GM12872 (cell line): ENCODE measurements around the gene ZKSCAN4.

Source experiments
- TF ChIP-seq, protein P1 (sequence below): IDR thresholded peaks from 3 replicates; pipeline ENCODE4 v1.5.1; 2011; ENCODE audit warnings: low read depth, mild to moderate bottlenecking, low read length, moderate library complexity; ENCODE audit not compliant: insufficient read depth

The ZKSCAN4 gene

DNA sequence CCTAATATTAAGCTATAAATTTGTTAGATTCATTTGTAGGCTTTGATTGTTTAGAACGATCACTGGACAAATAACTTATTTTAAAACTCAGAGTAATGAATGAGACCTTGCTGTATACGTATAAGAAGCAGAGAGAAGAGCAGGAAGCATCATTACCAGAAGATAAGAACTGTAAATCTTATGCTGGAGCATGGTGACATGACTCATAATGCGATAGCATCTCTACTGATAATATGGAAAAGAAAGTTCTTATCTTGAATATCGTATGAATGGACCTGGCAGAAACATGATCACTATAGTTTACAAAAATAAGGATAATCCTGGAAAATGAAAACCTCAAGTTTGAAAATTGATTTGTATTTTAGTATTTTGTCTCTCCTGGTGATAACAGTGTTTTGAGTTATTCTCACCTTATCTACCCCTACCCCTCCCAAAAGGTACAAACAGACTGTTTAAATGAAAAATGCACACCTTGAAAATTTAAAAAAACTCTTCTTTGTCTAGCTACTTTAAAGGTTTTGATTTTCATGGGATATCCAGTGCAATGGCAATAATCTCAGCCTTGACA, 12.8 kb upstream of the ZKSCAN4 start:
- TF ChIP-seq, protein P1, sequence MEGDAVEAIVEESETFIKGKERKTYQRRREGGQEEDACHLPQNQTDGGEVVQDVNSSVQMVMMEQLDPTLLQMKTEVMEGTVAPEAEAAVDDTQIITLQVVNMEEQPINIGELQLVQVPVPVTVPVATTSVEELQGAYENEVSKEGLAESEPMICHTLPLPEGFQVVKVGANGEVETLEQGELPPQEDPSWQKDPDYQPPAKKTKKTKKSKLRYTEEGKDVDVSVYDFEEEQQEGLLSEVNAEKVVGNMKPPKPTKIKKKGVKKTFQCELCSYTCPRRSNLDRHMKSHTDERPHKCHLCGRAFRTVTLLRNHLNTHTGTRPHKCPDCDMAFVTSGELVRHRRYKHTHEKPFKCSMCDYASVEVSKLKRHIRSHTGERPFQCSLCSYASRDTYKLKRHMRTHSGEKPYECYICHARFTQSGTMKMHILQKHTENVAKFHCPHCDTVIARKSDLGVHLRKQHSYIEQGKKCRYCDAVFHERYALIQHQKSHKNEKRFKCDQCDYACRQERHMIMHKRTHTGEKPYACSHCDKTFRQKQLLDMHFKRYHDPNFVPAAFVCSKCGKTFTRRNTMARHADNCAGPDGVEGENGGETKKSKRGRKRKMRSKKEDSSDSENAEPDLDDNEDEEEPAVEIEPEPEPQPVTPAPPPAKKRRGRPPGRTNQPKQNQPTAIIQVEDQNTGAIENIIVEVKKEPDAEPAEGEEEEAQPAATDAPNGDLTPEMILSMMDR, result no peak

GRCh38 chr6:28263922-28264321, 11.9 kb upstream of the ZKSCAN4 start:
- TF ChIP-seq, protein P1, result no peak

DNA sequence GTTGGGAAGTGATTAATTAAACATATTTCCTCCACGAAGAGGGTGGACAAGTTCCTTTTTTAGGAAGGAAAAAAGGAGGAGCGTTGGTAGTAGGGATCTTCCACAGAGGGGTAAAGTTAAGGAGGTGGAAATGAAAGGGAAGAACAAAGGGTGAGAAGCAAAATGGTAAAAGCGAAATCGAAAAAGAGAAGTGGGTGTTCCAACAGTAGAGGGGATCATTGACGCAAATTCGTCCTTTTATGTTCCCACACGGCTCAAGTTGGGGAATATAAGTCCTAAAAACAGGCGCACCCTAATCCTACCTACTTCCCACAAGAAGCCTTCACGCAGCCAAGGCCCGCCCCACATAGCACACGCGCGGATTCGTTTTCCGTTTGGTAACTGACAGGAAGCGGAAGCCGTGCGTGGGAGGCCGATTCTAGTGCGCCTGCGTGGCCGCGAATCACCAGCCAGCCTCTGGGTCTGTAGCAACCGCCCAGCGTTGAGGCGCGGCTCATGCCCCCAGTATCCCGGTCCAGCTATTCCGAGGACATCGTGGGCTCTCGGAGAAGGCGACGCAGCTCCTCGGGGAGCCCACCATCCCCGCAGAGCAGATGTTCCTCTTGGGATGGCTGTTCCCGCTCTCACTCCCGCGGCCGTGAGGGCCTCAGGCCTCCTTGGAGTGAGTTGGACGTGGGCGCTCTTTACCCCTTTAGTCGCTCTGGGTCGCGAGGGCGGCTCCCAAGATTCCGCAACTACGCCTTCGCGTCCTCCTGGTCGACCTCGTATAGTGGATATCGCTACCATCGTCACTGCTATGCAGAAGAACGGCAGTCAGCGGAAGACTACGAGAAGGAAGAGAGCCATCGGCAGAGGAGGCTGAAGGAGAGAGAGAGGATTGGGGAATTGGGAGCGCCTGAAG, 7.1 kb upstream of the ZKSCAN4 start, which contains the start of gene NKAPL:
Gene NKAPL (plus strand): TSS at position 421 of the 901 bp plus-strand sequence. CDS start 75 bp downstream, at position 496.
- TF ChIP-seq, protein P1, result no peak

GRCh38 chr6:28257042-28257441, 5.0 kb upstream of the ZKSCAN4 start:
- TF ChIP-seq, protein P1, result no peak

DNA sequence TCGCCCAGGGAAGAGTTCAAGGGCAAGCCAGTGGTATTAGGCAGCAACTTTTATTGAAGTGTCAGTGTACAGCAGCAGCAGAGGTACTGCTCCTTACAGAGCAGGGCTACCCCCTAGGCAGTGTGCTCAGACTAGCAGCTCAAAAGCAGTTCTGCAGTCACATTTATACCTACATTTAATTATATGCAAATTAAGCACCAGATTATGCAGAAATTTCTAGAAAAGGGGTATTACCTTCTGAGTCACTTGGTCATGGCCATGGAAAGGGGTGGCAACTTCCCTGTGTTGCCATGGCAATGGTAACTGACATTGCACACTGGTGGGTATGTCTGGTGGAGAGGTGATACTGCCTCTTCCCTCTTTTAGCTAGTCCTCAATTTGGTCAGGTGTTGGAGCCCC, 2.1 kb upstream of the ZKSCAN4 start:
- TF ChIP-seq, protein P1, result no peak

DNA sequence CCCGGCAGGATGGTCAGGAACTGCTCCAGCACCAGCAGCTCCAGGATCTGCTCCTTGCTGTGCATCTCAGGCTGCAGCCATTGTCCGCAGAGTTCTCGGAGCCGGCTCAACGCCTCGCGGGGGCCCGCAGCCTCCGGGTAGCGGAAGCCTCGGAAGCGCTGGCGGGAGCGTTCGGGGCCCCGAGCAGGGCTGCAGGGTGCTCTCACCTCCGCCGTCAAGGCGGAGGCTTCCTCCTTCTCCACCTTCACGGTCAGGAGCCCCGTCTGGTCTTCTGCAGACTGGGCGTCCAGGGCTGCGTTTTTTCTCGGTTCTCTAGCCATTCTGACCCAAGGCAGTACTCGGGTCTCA, 434 bp downstream of the ZKSCAN4 start:
- TF ChIP-seq, protein P1, result no peak

DNA sequence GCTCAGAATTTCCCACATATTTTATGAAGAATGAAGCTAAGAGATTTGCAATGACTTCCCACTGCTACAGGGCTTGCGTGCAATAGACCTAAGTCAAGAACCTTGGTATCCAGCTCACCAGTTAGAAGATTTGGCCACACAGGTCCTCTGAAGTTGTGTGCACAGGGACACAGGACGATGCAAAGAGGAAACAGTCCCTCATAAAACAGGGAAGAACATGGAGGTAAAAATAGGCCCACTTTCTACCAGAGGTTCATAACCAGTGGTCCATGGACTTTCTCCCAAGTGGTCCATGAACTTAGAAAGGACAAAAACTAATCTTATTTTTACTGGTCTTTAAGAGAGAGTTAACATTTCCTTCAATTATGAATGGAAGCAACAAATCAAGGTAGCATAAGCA, 1.3 kb downstream of the ZKSCAN4 start:
- TF ChIP-seq, protein P1, result no peak
